ENCODE measurements around the gene C16orf74.
A peak's percentile ranks its signal among the peaks of the same experiment; 100 is the strongest.

C16orf74 gene

GRCh38 chr16:85755929-85756768, 5.3 kb upstream of the C16orf74 start:
- no peaks in the 10 kb centered on the region for H3K27me3 ChIP-seq (ENCODE audit: control insufficient read depth in 1 of 2, insufficient read depth in 2 of 2, low read length in 2 of 2)
- no peak overlapping the region for H3K4me3 ChIP-seq (ENCODE audit: low read depth in 1 of 2, low read length in 2 of 2)
- H3K36me3 ChIP-seq (ENCODE audit: insufficient read depth, low read length), result no peaks in the 10 kb centered on the region
- H3K27ac ChIP-seq (ENCODE audit: low read depth, low read length), result no peak overlapping the region
- H3K9me3 ChIP-seq (ENCODE audit: low read length), result no peaks in the 10 kb centered on the region
- no peak overlapping the region for H3K9ac ChIP-seq (ENCODE audit: low read length)
- H3K4me1 ChIP-seq (ENCODE audit: insufficient read depth, low read length), result peaks cover 6% of the 10 kb centered on the region

GRCh38 chr16:85754413-85754812, 3.5 kb upstream of the C16orf74 start:
- no peak overlapping the region for H3K4me3 ChIP-seq (ENCODE audit: low read depth in 1 of 2, low read length in 2 of 2)
- no peak overlapping the region for H3K9ac ChIP-seq (ENCODE audit: low read length)
- no peak overlapping the region for H3K27ac ChIP-seq (ENCODE audit: low read depth, low read length)
- no peaks in the 10 kb centered on the region for H3K27me3 ChIP-seq (ENCODE audit: control insufficient read depth in 1 of 2, insufficient read depth in 2 of 2, low read length in 2 of 2)
- H3K4me1 ChIP-seq (ENCODE audit: insufficient read depth, low read length), result peaks cover 14% of the 10 kb centered on the region
- no peaks in the 10 kb centered on the region for H3K9me3 ChIP-seq (ENCODE audit: low read length)
- H3K36me3 ChIP-seq (ENCODE audit: insufficient read depth, low read length), result no peaks in the 10 kb centered on the region

- no peaks in the 10 kb centered on the region for H3K27me3 ChIP-seq (ENCODE audit: control insufficient read depth in 1 of 2, insufficient read depth in 2 of 2, low read length in 2 of 2)
- no peaks in the 10 kb centered on the region for H3K36me3 ChIP-seq (ENCODE audit: insufficient read depth, low read length)
- H3K9me3 ChIP-seq (ENCODE audit: low read length), result no peaks in the 10 kb centered on the region
- no peak overlapping the region for H3K27ac ChIP-seq (ENCODE audit: low read depth, low read length)
- H3K4me1 ChIP-seq (ENCODE audit: insufficient read depth, low read length), result peaks cover 15% of the 10 kb centered on the region
- H3K4me3 ChIP-seq (ENCODE audit: low read depth in 1 of 2, low read length in 2 of 2), result no peak overlapping the region
- no peak overlapping the region for H3K9ac ChIP-seq (ENCODE audit: low read length)
These were observed 3.1 kb upstream of the C16orf74 start for GRCh38 chr16:85753976-85754375.

- no peak overlapping the region for H3K9ac ChIP-seq (ENCODE audit: low read length)
- no peaks in the 10 kb centered on the region for H3K27me3 ChIP-seq (ENCODE audit: control insufficient read depth in 1 of 2, insufficient read depth in 2 of 2, low read length in 2 of 2)
- H3K27ac ChIP-seq (ENCODE audit: low read depth, low read length), result no peak overlapping the region
- H3K4me1 ChIP-seq (ENCODE audit: insufficient read depth, low read length), result peaks cover 15% of the 10 kb centered on the region
- no peaks in the 10 kb centered on the region for H3K36me3 ChIP-seq (ENCODE audit: insufficient read depth, low read length)
- no peak overlapping the region for H3K4me3 ChIP-seq (ENCODE audit: low read depth in 1 of 2, low read length in 2 of 2)
- no peaks in the 10 kb centered on the region for H3K9me3 ChIP-seq (ENCODE audit: low read length)
These were observed 2.7 kb upstream of the C16orf74 start for GRCh38 chr16:85753559-85753958.

- Histone ChIP-seq H3K9ac (ENCODE audit: low read length) (no peak overlapping the region), H3K36me3 (ENCODE audit: insufficient read depth, low read length) (no peaks in the 10 kb centered on the region), H3K27ac (ENCODE audit: low read depth, low read length) (no peak overlapping the region), H3K4me1 (ENCODE audit: insufficient read depth, low read length) (peaks cover 15% of the 10 kb centered on the region), H3K4me3 (ENCODE audit: low read depth in 1 of 2, low read length in 2 of 2) (no peak overlapping the region), H3K9me3 (ENCODE audit: low read length) (no peaks in the 10 kb centered on the region), H3K27me3 (ENCODE audit: control insufficient read depth in 1 of 2, insufficient read depth in 2 of 2, low read length in 2 of 2) (no peaks in the 10 kb centered on the region)
These were observed 1.9 kb upstream of the C16orf74 start for GRCh38 chr16:85752511-85753420.

- H3K4me3 ChIP-seq (ENCODE audit: low read depth in 1 of 2, low read length in 2 of 2), result no peak overlapping the region
- peaks cover 15% of the 10 kb centered on the region for H3K4me1 ChIP-seq (ENCODE audit: insufficient read depth, low read length)
- no peak overlapping the region for H3K27ac ChIP-seq (ENCODE audit: low read depth, low read length)
These were observed 1.0 kb upstream of the C16orf74 start for GRCh38 chr16:85751698-85752501.

GRCh38 chr16:85750146-85750826, 610 bp downstream of the C16orf74 start:
- Histone ChIP-seq H3K36me3 (ENCODE audit: insufficient read depth, low read length) (no peaks in the 10 kb centered on the region), H3K27ac (ENCODE audit: low read depth, low read length) (no peak overlapping the region), H3K4me3 (ENCODE audit: low read depth in 1 of 2, low read length in 2 of 2) (peak overlapping the region; percentile 51 to 81), H3K9me3 (ENCODE audit: low read length) (no peaks in the 10 kb centered on the region), H3K27me3 (ENCODE audit: control insufficient read depth in 1 of 2, insufficient read depth in 2 of 2, low read length in 2 of 2) (no peaks in the 10 kb centered on the region), H3K4me1 (ENCODE audit: insufficient read depth, low read length) (peaks cover 15% of the 10 kb centered on the region), H3K9ac (ENCODE audit: low read length) (no peak overlapping the region)

More at GRCh38 chr16:85751698-85752501, 1.0 kb upstream of the C16orf74 start:
- Histone ChIP-seq H3K36me3 (ENCODE audit: insufficient read depth, low read length) (no peaks in the 10 kb centered on the region), H3K9ac (ENCODE audit: low read length) (no peak overlapping the region), H3K9me3 (ENCODE audit: low read length) (no peaks in the 10 kb centered on the region), H3K27me3 (ENCODE audit: control insufficient read depth in 1 of 2, insufficient read depth in 2 of 2, low read length in 2 of 2) (no peaks in the 10 kb centered on the region)

GRCh38 chr16:85749771-85750145, 1.1 kb downstream of the C16orf74 start:
- no peak overlapping the region for H3K9ac ChIP-seq (ENCODE audit: low read length)
- no peaks in the 10 kb centered on the region for H3K36me3 ChIP-seq (ENCODE audit: insufficient read depth, low read length)
- no peaks in the 10 kb centered on the region for H3K27me3 ChIP-seq (ENCODE audit: control insufficient read depth in 1 of 2, insufficient read depth in 2 of 2, low read length in 2 of 2)
- H3K9me3 ChIP-seq (ENCODE audit: low read length), result no peaks in the 10 kb centered on the region
- peak overlapping the region; percentile 51 to 81 for H3K4me3 ChIP-seq (ENCODE audit: low read depth in 1 of 2, low read length in 2 of 2)
- no peak overlapping the region for H3K27ac ChIP-seq (ENCODE audit: low read depth, low read length)
- H3K4me1 ChIP-seq (ENCODE audit: insufficient read depth, low read length), result peaks cover 15% of the 10 kb centered on the region

- H3K9me3 ChIP-seq (ENCODE audit: low read length), result no peaks in the 10 kb centered on the region
- peaks cover 9% of the 10 kb centered on the region for H3K4me1 ChIP-seq (ENCODE audit: insufficient read depth, low read length)
- H3K4me3 ChIP-seq (ENCODE audit: low read depth in 1 of 2, low read length in 2 of 2), result no peak overlapping the region
- H3K36me3 ChIP-seq (ENCODE audit: insufficient read depth, low read length), result no peaks in the 10 kb centered on the region
- no peak overlapping the region for H3K27ac ChIP-seq (ENCODE audit: low read depth, low read length)
- H3K27me3 ChIP-seq (ENCODE audit: control insufficient read depth in 1 of 2, insufficient read depth in 2 of 2, low read length in 2 of 2), result no peaks in the 10 kb centered on the region
- no peak overlapping the region for H3K9ac ChIP-seq (ENCODE audit: low read length)
These were observed 4.3 kb downstream of the C16orf74 start for GRCh38 chr16:85746460-85747215.

- H3K27me3 ChIP-seq (ENCODE audit: control insufficient read depth in 1 of 2, insufficient read depth in 2 of 2, low read length in 2 of 2), result no peaks in the 10 kb centered on the region
- H3K4me3 ChIP-seq (ENCODE audit: low read depth in 1 of 2, low read length in 2 of 2), result no peak overlapping the region
- no peak overlapping the region for H3K9ac ChIP-seq (ENCODE audit: low read length)
- no peaks in the 10 kb centered on the region for H3K9me3 ChIP-seq (ENCODE audit: low read length)
- H3K27ac ChIP-seq (ENCODE audit: low read depth, low read length), result no peak overlapping the region
- no peaks in the 10 kb centered on the region for H3K36me3 ChIP-seq (ENCODE audit: insufficient read depth, low read length)
- H3K4me1 ChIP-seq (ENCODE audit: insufficient read depth, low read length), result no peaks in the 10 kb centered on the region
These were observed 11.8 kb downstream of the C16orf74 start for GRCh38 chr16:85738923-85739715.
